ENCODE results near the gene RRP1B. TPM values are rescaled to one million over a fixed set of nuclear protein-coding genes. Genes with fewer than 3 reads are reported as not detected.

The RRP1B gene
- total and polyA plus RNA-seq, 9 of the 15 experiments (the other 6 are each of a cell fraction or from before 2014, with no cell fraction given): 6.8 to 66.6 (median 41.9) TPM

DNA sequence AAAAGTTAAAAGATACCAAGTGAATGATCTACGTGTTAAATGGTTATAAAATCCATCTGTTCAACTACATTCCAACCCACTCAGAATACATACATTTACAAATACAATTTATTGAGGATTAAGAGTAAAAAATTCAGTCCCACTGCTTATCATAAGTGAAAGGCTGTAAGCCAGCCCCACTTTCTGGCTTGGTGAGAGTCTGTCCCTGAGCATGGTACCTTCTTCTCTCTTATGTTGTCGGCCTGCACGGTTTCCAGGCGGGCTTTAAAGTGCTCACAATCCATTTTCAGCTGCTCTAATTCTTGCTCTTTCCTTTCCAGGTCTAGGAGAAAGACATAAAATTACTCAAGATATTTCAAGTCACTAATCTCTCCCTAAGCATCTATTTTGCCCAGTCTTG, 15.3 kb upstream of the RRP1B start (continued):
- TF ChIP-seq, protein P1, sequence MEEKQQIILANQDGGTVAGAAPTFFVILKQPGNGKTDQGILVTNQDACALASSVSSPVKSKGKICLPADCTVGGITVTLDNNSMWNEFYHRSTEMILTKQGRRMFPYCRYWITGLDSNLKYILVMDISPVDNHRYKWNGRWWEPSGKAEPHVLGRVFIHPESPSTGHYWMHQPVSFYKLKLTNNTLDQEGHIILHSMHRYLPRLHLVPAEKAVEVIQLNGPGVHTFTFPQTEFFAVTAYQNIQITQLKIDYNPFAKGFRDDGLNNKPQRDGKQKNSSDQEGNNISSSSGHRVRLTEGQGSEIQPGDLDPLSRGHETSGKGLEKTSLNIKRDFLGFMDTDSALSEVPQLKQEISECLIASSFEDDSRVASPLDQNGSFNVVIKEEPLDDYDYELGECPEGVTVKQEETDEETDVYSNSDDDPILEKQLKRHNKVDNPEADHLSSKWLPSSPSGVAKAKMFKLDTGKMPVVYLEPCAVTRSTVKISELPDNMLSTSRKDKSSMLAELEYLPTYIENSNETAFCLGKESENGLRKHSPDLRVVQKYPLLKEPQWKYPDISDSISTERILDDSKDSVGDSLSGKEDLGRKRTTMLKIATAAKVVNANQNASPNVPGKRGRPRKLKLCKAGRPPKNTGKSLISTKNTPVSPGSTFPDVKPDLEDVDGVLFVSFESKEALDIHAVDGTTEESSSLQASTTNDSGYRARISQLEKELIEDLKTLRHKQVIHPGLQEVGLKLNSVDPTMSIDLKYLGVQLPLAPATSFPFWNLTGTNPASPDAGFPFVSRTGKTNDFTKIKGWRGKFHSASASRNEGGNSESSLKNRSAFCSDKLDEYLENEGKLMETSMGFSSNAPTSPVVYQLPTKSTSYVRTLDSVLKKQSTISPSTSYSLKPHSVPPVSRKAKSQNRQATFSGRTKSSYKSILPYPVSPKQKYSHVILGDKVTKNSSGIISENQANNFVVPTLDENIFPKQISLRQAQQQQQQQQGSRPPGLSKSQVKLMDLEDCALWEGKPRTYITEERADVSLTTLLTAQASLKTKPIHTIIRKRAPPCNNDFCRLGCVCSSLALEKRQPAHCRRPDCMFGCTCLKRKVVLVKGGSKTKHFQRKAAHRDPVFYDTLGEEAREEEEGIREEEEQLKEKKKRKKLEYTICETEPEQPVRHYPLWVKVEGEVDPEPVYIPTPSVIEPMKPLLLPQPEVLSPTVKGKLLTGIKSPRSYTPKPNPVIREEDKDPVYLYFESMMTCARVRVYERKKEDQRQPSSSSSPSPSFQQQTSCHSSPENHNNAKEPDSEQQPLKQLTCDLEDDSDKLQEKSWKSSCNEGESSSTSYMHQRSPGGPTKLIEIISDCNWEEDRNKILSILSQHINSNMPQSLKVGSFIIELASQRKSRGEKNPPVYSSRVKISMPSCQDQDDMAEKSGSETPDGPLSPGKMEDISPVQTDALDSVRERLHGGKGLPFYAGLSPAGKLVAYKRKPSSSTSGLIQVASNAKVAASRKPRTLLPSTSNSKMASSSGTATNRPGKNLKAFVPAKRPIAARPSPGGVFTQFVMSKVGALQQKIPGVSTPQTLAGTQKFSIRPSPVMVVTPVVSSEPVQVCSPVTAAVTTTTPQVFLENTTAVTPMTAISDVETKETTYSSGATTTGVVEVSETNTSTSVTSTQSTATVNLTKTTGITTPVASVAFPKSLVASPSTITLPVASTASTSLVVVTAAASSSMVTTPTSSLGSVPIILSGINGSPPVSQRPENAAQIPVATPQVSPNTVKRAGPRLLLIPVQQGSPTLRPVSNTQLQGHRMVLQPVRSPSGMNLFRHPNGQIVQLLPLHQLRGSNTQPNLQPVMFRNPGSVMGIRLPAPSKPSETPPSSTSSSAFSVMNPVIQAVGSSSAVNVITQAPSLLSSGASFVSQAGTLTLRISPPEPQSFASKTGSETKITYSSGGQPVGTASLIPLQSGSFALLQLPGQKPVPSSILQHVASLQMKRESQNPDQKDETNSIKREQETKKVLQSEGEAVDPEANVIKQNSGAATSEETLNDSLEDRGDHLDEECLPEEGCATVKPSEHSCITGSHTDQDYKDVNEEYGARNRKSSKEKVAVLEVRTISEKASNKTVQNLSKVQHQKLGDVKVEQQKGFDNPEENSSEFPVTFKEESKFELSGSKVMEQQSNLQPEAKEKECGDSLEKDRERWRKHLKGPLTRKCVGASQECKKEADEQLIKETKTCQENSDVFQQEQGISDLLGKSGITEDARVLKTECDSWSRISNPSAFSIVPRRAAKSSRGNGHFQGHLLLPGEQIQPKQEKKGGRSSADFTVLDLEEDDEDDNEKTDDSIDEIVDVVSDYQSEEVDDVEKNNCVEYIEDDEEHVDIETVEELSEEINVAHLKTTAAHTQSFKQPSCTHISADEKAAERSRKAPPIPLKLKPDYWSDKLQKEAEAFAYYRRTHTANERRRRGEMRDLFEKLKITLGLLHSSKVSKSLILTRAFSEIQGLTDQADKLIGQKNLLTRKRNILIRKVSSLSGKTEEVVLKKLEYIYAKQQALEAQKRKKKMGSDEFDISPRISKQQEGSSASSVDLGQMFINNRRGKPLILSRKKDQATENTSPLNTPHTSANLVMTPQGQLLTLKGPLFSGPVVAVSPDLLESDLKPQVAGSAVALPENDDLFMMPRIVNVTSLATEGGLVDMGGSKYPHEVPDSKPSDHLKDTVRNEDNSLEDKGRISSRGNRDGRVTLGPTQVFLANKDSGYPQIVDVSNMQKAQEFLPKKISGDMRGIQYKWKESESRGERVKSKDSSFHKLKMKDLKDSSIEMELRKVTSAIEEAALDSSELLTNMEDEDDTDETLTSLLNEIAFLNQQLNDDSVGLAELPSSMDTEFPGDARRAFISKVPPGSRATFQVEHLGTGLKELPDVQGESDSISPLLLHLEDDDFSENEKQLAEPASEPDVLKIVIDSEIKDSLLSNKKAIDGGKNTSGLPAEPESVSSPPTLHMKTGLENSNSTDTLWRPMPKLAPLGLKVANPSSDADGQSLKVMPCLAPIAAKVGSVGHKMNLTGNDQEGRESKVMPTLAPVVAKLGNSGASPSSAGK (IDR thresholded peaks at IDR 0.05): no peak
- TF ChIP-seq RCOR1 (IDR thresholded peaks at IDR 0.05; ENCODE audit: borderline replicate concordance in 1 of 2, low read depth in 2 of 2, low read length in 2 of 2) (no peak), PML (IDR thresholded peaks at IDR 0.05; ENCODE audit: low read length) (no peak), RB1 (IDR thresholded peaks at IDR 0.05; ENCODE audit: low read depth) (no peak), SPI1 (IDR thresholded peaks at IDR 0.05; ENCODE audit: borderline replicate concordance, low read depth, low read length) (no peak), ZNF146 (CRISPR knock-in tag; IDR thresholded peaks at IDR 0.05; ENCODE audit: unreplicated experiment) (no peak), JUN (IDR thresholded peaks at IDR 0.05; ENCODE audit: borderline replicate concordance, low read depth, low read length) (no peak), JUN (CRISPR knock-in tag; IDR thresholded peaks at IDR 0.05; ENCODE audit: borderline replicate concordance) (no peak), ZZZ3 (IDR thresholded peaks at IDR 0.05) (no peak)
- TF ChIP-seq, protein P2, sequence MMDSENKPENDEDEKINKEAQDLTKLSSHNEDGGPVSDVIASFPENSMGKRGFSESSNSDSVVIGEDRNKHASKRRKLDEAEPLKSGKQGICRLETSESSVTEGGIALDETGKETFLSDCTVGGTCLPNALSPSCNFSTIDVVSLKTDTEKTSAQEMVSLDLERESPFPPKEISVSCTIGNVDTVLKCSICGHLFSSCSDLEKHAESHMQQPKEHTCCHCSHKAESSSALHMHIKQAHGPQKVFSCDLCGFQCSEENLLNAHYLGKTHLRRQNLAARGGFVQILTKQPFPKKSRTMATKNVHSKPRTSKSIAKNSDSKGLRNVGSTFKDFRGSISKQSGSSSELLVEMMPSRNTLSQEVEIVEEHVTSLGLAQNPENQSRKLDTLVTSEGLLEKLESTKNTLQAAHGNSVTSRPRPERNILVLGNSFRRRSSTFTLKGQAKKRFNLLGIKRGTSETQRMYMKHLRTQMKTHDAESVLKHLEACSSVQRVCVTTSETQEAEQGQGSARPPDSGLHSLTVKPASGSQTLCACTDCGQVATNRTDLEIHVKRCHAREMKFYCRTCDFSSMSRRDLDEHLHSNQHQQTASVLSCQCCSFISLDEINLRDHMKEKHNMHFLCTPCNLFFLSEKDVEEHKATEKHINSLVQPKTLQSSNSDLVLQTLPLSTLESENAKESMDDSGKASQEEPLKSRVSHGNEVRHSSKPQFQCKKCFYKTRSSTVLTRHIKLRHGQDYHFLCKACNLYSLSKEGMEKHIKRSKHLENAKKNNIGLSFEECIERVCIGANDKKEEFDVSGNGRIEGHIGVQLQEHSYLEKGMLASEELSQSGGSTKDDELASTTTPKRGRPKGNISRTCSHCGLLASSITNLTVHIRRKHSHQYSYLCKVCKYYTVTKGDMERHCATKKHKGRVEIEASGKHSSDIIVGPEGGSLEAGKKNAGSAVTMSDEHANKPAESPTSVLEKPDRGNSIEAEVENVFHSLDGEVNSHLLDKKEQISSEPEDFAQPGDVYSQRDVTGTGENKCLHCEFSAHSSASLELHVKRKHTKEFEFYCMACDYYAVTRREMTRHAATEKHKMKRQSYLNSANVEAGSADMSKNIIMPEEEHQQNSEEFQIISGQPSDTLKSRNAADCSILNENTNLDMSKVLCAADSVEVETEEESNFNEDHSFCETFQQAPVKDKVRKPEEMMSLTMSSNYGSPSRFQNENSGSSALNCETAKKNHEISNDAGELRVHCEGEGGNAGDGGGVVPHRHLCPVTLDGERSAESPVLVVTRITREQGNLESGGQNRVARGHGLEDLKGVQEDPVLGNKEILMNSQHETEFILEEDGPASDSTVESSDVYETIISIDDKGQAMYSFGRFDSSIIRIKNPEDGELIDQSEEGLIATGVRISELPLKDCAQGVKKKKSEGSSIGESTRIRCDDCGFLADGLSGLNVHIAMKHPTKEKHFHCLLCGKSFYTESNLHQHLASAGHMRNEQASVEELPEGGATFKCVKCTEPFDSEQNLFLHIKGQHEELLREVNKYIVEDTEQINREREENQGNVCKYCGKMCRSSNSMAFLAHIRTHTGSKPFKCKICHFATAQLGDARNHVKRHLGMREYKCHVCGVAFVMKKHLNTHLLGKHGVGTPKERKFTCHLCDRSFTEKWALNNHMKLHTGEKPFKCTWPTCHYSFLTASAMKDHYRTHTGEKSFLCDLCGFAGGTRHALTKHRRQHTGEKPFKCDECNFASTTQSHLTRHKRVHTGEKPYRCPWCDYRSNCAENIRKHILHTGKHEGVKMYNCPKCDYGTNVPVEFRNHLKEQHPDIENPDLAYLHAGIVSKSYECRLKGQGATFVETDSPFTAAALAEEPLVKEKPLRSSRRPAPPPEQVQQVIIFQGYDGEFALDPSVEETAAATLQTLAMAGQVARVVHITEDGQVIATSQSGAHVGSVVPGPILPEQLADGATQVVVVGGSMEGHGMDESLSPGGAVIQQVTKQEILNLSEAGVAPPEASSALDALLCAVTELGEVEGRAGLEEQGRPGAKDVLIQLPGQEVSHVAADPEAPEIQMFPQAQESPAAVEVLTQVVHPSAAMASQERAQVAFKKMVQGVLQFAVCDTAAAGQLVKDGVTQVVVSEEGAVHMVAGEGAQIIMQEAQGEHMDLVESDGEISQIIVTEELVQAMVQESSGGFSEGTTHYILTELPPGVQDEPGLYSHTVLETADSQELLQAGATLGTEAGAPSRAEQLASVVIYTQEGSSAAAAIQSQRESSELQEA (IDR thresholded peaks at IDR 0.05; ENCODE audit: low read depth): no peak

Data from K562 (cell line).